Hepatocyte (in vitro differentiated cells): Measurements from ENCODE around the gene ATP9A.

Experiments
- EZH2 ChIP-seq: fragments of 200-600 bp; sonication (generic); IDR thresholded peaks from 2 replicates; pipeline ENCODE4 v1.6.1; 2016; ENCODE audit warnings: antibody characterized with exemption, mild to moderate bottlenecking, borderline replicate concordance
- EZH2phosphoT487 ChIP-seq: fragments of 200-600 bp; sonication (generic); IDR thresholded peaks from one replicate; pipeline ENCODE4 v1.6.1; 2018; ENCODE audit warnings: antibody characterized with exemption, mild to moderate bottlenecking, low read depth, moderate library complexity; ENCODE audit not compliant: unreplicated experiment, severe bottlenecking
- TF ChIP-seq, protein P1 (sequence below): fragments of 200-600 bp; sonication (generic); IDR thresholded peaks from 2 replicates; pipeline ENCODE4 v1.5.1; 2016; ENCODE audit warnings: antibody characterized with exemption, mild to moderate bottlenecking; ENCODE audit not compliant: poor library complexity

GRCh38 chr20:51549474-51549873 is 218.7 kb downstream of the ATP9A start:
- TF ChIP-seq, protein P1, sequence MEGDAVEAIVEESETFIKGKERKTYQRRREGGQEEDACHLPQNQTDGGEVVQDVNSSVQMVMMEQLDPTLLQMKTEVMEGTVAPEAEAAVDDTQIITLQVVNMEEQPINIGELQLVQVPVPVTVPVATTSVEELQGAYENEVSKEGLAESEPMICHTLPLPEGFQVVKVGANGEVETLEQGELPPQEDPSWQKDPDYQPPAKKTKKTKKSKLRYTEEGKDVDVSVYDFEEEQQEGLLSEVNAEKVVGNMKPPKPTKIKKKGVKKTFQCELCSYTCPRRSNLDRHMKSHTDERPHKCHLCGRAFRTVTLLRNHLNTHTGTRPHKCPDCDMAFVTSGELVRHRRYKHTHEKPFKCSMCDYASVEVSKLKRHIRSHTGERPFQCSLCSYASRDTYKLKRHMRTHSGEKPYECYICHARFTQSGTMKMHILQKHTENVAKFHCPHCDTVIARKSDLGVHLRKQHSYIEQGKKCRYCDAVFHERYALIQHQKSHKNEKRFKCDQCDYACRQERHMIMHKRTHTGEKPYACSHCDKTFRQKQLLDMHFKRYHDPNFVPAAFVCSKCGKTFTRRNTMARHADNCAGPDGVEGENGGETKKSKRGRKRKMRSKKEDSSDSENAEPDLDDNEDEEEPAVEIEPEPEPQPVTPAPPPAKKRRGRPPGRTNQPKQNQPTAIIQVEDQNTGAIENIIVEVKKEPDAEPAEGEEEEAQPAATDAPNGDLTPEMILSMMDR, result no peak
- TF ChIP-seq EZH2 (no peak), EZH2phosphoT487 (no peak)
